Prostate gland (tissue), 2 donors: ENCODE data around the gene PRPH.

Experiments used
- POLR2A ChIP-seq: fragments of 450-650 bp; IDR thresholded peaks from one replicate; pipeline ENCODE4 v1.6.1; 2016; ENCODE audit warnings: antibody characterized with exemption, mild to moderate bottlenecking
- POLR2AphosphoS5 ChIP-seq: sonication (generic); formaldehyde crosslinking; IDR thresholded peaks from one replicate; pipeline ENCODE4 v1.6.1; 2017; ENCODE audit warnings: antibody characterized with exemption
- TF ChIP-seq, protein P1 (sequence below), 4 experiments: fragments of 200-600 bp in 2 of 4; fragments of 450-650 bp in 2 of 4; sonication (generic) in 2 of 4; IDR thresholded peaks; 1 replicate in 3 of 4; 2 replicates in 1 of 4; pipeline ENCODE4 v1.5.1; 2016 to 2019; ENCODE audit warnings: antibody characterized with exemption in 4 of 4, mild to moderate bottlenecking in 2 of 4, moderate library complexity in 2 of 4

DNA sequence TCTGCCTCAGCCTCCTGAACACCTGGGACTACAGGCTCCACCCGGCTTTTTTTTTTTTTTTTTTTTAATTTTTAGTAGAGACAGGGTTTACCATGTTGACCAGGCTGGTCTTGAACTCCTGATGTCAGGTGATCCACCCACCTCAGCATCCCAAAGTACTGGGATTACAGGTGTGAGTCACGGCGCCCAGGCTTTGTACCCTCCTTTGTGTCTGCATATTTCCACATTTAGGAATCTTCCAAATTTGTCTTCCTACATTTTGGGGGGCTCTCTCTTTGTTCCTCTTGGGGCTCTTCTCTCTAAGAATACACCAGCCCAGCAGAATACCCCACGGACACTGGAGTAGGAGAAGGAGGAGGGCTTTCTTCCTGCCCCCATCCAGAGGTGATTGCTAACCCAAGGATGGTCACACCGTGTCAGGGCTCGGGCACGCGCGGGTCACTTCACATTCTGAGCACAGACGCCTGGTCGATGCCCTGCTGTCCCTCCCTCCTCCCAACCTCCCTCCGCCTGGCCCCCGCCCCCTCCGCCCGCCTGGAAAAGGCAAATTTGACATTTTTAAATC is 49.6 kb downstream of the PRPH start:
- no peak for TF ChIP-seq POLR2AphosphoS5
- TF ChIP-seq, protein P1, sequence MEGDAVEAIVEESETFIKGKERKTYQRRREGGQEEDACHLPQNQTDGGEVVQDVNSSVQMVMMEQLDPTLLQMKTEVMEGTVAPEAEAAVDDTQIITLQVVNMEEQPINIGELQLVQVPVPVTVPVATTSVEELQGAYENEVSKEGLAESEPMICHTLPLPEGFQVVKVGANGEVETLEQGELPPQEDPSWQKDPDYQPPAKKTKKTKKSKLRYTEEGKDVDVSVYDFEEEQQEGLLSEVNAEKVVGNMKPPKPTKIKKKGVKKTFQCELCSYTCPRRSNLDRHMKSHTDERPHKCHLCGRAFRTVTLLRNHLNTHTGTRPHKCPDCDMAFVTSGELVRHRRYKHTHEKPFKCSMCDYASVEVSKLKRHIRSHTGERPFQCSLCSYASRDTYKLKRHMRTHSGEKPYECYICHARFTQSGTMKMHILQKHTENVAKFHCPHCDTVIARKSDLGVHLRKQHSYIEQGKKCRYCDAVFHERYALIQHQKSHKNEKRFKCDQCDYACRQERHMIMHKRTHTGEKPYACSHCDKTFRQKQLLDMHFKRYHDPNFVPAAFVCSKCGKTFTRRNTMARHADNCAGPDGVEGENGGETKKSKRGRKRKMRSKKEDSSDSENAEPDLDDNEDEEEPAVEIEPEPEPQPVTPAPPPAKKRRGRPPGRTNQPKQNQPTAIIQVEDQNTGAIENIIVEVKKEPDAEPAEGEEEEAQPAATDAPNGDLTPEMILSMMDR (IDR thresholded peaks at IDR 0.05), result no peak
- no peak for TF ChIP-seq POLR2A
